K562 (cell line): ENCODE data around the gene PSMB4. TPM values are rescaled to one million over a fixed set of nuclear protein-coding genes. Genes with fewer than 3 reads are reported as not detected.

Experiments
- ATF3 ChIP-seq, 2 experiments: fragments of 450-650 bp in 1 of 2; sonication (generic) in 1 of 2; formaldehyde crosslinking in 1 of 2; IDR thresholded peaks in 1 of 2; conservative IDR thresholded peaks in 1 of 2; 2 replicates each; pipeline versions ENCODE4 v1.6.1 to v1.8.1; 2016 to 2023; ENCODE audit warnings: mild to moderate bottlenecking in 2 of 2, moderate library complexity in 2 of 2, inconsistent platforms in 1 of 2, missing genetic modification reagents in 1 of 2
- CGGBP1 ChIP-seq: fragments of 250-450 bp; sonication (Bioruptor Pico); IDR thresholded peaks from 2 replicates; pipeline ENCODE4 v1.9.0; 2021; ENCODE audit warnings: mild to moderate bottlenecking
- CTBP1 ChIP-seq: fragments of 450-650 bp; IDR thresholded peaks from 2 replicates; pipeline ENCODE4 v1.6.1; 2016; ENCODE audit warnings: borderline replicate concordance
- DEAF1 ChIP-seq: fragments of 450-650 bp; formaldehyde crosslinking; IDR thresholded peaks from 2 replicates; pipeline ENCODE4 v1.4.0; 2020; ENCODE audit warnings: mild to moderate bottlenecking, moderate library complexity
- ESRRB ChIP-seq: fragments of 250-450 bp; sonication (Bioruptor Pico); IDR thresholded peaks from 2 replicates; pipeline ENCODE4 v1.5.0; 2020; ENCODE audit warnings: mild to moderate bottlenecking, moderate library complexity, borderline replicate concordance
- FUS ChIP-seq: fragments of 200-400 bp; formaldehyde crosslinking; optimal IDR thresholded peaks from 2 replicates; pipeline ENCODE3; 2017; ENCODE audit warnings: low read depth, low read length
- HDGF ChIP-seq: fragments of 450-650 bp; IDR thresholded peaks from 2 replicates; pipeline ENCODE4 v1.6.1; 2016
- HLTF ChIP-seq: fragments of 450-650 bp; IDR thresholded peaks from 2 replicates; pipeline ENCODE4 v1.6.1; 2016
- HSF4 ChIP-seq: fragments of 250-450 bp; sonication (Bioruptor Pico); IDR thresholded peaks from 2 replicates; pipeline ENCODE4 v2.1.2; 2022; ENCODE audit warnings: mild to moderate bottlenecking, moderate library complexity, borderline replicate concordance
- JUND ChIP-seq, 2 experiments: IDR thresholded peaks; 2 replicates in 1 of 2; 3 replicates in 1 of 2; pipeline ENCODE4 v1.6.1; 2011; ENCODE audit warnings: borderline replicate concordance in 2 of 2, low read depth in 2 of 2, low read length in 2 of 2, improper control_type of control experiment in 1 of 2, missing biosample characterization in 1 of 2, missing genetic modification characterization in 1 of 2, missing genetic modification reagents in 1 of 2
- MAFK ChIP-seq: IDR thresholded peaks from 2 replicates; pipeline ENCODE4 v1.6.1; 2011; ENCODE audit warnings: low read length, improper control_type of control experiment
- NFE2 ChIP-seq: IDR thresholded peaks from 2 replicates; pipeline ENCODE4 v1.6.1; 2014; ENCODE audit warnings: antibody characterized with exemption, low read depth
- NR2C2 ChIP-seq, 2 experiments: fragments of 200-800 bp in 1 of 2; sonication (Bioruptor generic) in 1 of 2; sonication (generic) in 1 of 2; formaldehyde crosslinking in 1 of 2; IDR thresholded peaks; 2 replicates each; pipeline versions ENCODE4 v1.6.1 to v1.8.0; 2016 to 2022; ENCODE audit warnings: mild to moderate bottlenecking in 1 of 2, missing compliant biosample characterization in 1 of 2, missing genetic modification characterization in 1 of 2, missing genetic modification reagents in 1 of 2
- RAD21 ChIP-seq, 2 experiments: fragments of 250-450 bp in 1 of 2; fragments of 450-650 bp in 1 of 2; sonication (Bioruptor Pico) in 1 of 2; formaldehyde crosslinking in 1 of 2; IDR thresholded peaks in 1 of 2; conservative IDR thresholded peaks in 1 of 2; 2 replicates each; pipeline versions ENCODE4 v1.4.0 to v1.8.0; 2020 to 2022; ENCODE audit warnings: mild to moderate bottlenecking in 2 of 2, moderate library complexity in 1 of 2
- SMC3 ChIP-seq: conservative IDR thresholded peaks from 2 replicates; pipeline ENCODE4 v1.6.1; 2011; ENCODE audit warnings: low read depth, low read length, improper control_type of control experiment; ENCODE audit not compliant: insufficient read depth
- SREBF1 ChIP-seq: fragments of 150-350 bp; IDR thresholded peaks from 2 replicates; pipeline ENCODE4 v1.6.1; 2014; ENCODE audit warnings: antibody characterized with exemption, low read depth, low read length, borderline replicate concordance
- TAL1 ChIP-seq: fragments of 450-650 bp; IDR thresholded peaks from 2 replicates; pipeline ENCODE4 v1.6.1; 2016; ENCODE audit warnings: mild to moderate bottlenecking
- ZBTB33 ChIP-seq: sonication (generic); formaldehyde crosslinking; IDR thresholded peaks from 2 replicates; pipeline ENCODE4 v1.8.1; 2023; ENCODE audit warnings: mild to moderate bottlenecking, missing genetic modification reagents
- ZNF121 ChIP-seq: sonication (generic); formaldehyde crosslinking; conservative IDR thresholded peaks from 2 replicates; pipeline ENCODE4 v1.8.0; 2022; ENCODE audit warnings: missing genetic modification reagents
- ZNF561 ChIP-seq: fragments of 450-650 bp; formaldehyde crosslinking; conservative IDR thresholded peaks from 2 replicates; pipeline ENCODE4 v1.4.0; 2020; ENCODE audit warnings: mild to moderate bottlenecking, moderate library complexity
- ZNF644 ChIP-seq: fragments of 200-800 bp; sonication (Bioruptor generic); IDR thresholded peaks from 2 replicates; pipeline ENCODE4 v1.6.1; 2016; ENCODE audit warnings: low read depth, missing genetic modification characterization, missing compliant biosample characterization
- polyA plus RNA-seq, 8 experiments: library from polyadenylated mRNA; depleted of rRNA in 4 of 8; stranded (reverse) in 5 of 8; unstranded in 3 of 8; fragments of >200 nt; fragmentation: Nextera tagmentation in 2 of 8; fragmentation: Illumina TruSeq in 1 of 8; extraction: Ambion mirVana in 2 of 8; extraction: Trizol in 1 of 8; gene quantifications; 2 replicates each; pipeline versions ENCODE4 v1.2.1 to v1.2.3, GENCODE V29; 2011 to 2014; ENCODE audit warnings: inconsistent platforms in 1 of 8, missing spikeins in 1 of 8
- total RNA-seq, 7 experiments: library from RNA; depleted of rRNA in 6 of 7; stranded (reverse); fragments of >200 nt in 6 of 7; fragmentation: Illumina TruSeq in 2 of 7; extraction: Trizol in 2 of 7; gene quantifications; 2 replicates each; pipeline versions ENCODE4 v1.2.1 to v1.2.3, GENCODE V29; 2011 to 2021; ENCODE audit warnings: low replicate concordance in 1 of 7

PSMB4 gene
- total and polyA plus RNA-seq, 9 of the 15 experiments (the other 6 are each of a cell fraction or from before 2014, with no cell fraction given): 397 to 674 (median 475) TPM

- TF ChIP-seq DEAF1 (CRISPR knock-in tag) (peak; percentile 69; the same call in 1 of the 2 replicates), MAFK (no peak), JUND (IDR thresholded peaks at IDR 0.05; ENCODE audit: borderline replicate concordance, low read depth, low read length) (peak; percentile 35; the same call in 1 of the 2 replicates), JUND (tag; IDR thresholded peaks at IDR 0.05; ENCODE audit: borderline replicate concordance, low read depth, low read length) (peak; percentile 29; the same call in 1 of the 3 replicates), ATF3 (IDR thresholded peaks at IDR 0.05) (peak; percentile 63), ATF3 (CRISPR knock-in tag; conservative IDR thresholded peaks at IDR 0.05) (no peak), ZNF644 (tag) (no peak), HSF4 (no peak), ZNF121 (CRISPR knock-in tag) (no peak), HDGF (no peak), ZBTB33 (CRISPR knock-in tag) (no peak), RAD21 (CRISPR knock-in tag; conservative IDR thresholded peaks at IDR 0.05 in 1 of 2, IDR thresholded peaks at IDR 0.05 in 1 of 2) (peak; percentile 82 to 83), FUS (no peak), HLTF (no peak), SREBF1 (no peak), NR2C2 (CRISPR knock-in tag; IDR thresholded peaks at IDR 0.05) (no peak), NR2C2 (tag; IDR thresholded peaks at IDR 0.05) (no peak), ESRRB (CRISPR knock-in tag) (no peak), TAL1 (no peak), SMC3 (peak; percentile 52; the same call in 1 of the 2 replicates), NFE2 (peak; percentile 86), CTBP1 (no peak), ZNF561 (CRISPR knock-in tag) (no peak), CGGBP1 (CRISPR knock-in tag) (no peak)
Measured at GRCh38 chr1:151443846-151444782, 44.7 kb downstream of the PSMB4 start (continued).
